HepG2 (cell line): Measurements from ENCODE around the gene CACNA1C. TPM values are rescaled to one million over a fixed set of nuclear protein-coding genes. Genes with fewer than 3 reads are reported as not detected.

Source experiments
- ATAC-seq: fragments of 200-7000 bp; cut with Tn5 transposase; 3 replicates; pipeline ENCODE4 v1.9.1; 2020; ENCODE audit warnings: mild to moderate bottlenecking, moderate library complexity
- BruUV-seq: library from RNA; stranded (reverse); fragments of 400-500 nt; replicated peaks from 2 replicates; lab custom pipeline; 2021; lab: Mats Ljungman, UMichigan
- CTCF ChIA-PET: fragments of 300-600 bp; formaldehyde crosslinking; extraction: SDS; loops from one replicate; lab custom pipeline; 2021; ENCODE audit warnings: low total read pairs, inconsistent platforms, low intra/inter-chr PET ratio; lab: Yijun Ruan, JAX
- POLR2A ChIA-PET: fragments of 350-600 bp; sonication (Branson Sonifier 250); formaldehyde crosslinking; loops from one replicate; lab custom pipeline; 2020; ENCODE audit warnings: antibody characterized with exemption, inconsistent platforms; lab: Yijun Ruan, JAX
- DNase-seq: peaks from one replicate; pipeline ENCODE4 v3.0.0-alpha.2; 2015; ENCODE audit warnings: low spot score
- FAIRE-seq: peaks from 3 replicates; lab custom pipeline; 2011; peaks lifted over from hg19 to GRCh38; lab: Jason Lieb, UNC
- H2AFZ ChIP-seq: one replicate; pipeline ENCODE4 v1.6.1; 2011; ENCODE audit warnings: low read length, inconsistent platforms
- H3K27ac ChIP-seq: fragments of 300-600 bp; 3 replicates; pipeline ENCODE4 v1.8.0; 2011; ENCODE audit warnings: mixed run types, mild to moderate bottlenecking, mixed read lengths, low read length, inconsistent platforms; ENCODE audit not compliant: insufficient read depth; ENCODE audit errors: extremely low read length
- H3K27me3 ChIP-seq, 2 experiments: fragments of 200-600 bp in 1 of 2; 2 replicates in 1 of 2; 3 replicates in 1 of 2; pipeline versions ENCODE4 v1.6.0 to v1.8.0; 2011; ENCODE audit warnings: low read length in 2 of 2, mild to moderate bottlenecking in 2 of 2, moderate library complexity in 2 of 2, inconsistent platforms in 1 of 2; ENCODE audit not compliant: insufficient read depth in 2 of 2, control insufficient read depth in 1 of 2
- H3K36me3 ChIP-seq, 2 experiments: fragments of 200-600 bp in 1 of 2; replicated peaks in 1 of 2; 2 replicates in 1 of 2; 3 replicates in 1 of 2; pipeline versions ENCODE4 v1.5.1 to v1.8.0; 2011; ENCODE audit warnings: low read length in 2 of 2, inconsistent platforms in 1 of 2; ENCODE audit not compliant: insufficient read depth in 2 of 2, control insufficient read depth in 1 of 2
- H3K4me1 ChIP-seq: 2 replicates; pipeline ENCODE4 v1.5.1; 2012; ENCODE audit warnings: low read length, inconsistent platforms; ENCODE audit not compliant: insufficient read depth
- H3K4me2 ChIP-seq: 2 replicates; pipeline ENCODE4 v1.6.0; 2011; ENCODE audit warnings: low read depth, low read length, inconsistent platforms
- H3K4me3 ChIP-seq, 3 experiments: fragments of 200-600 bp in 1 of 3; sonication (generic), shearing (Covaris generic) in 1 of 3; replicated peaks in 1 of 3; 2 replicates each; pipeline ENCODE4 v1.5.1; 2011 to 2016; ENCODE audit warnings: low read length in 3 of 3, inconsistent platforms in 2 of 3, low read depth in 2 of 3, mild to moderate bottlenecking in 2 of 3, control low read depth in 1 of 3, mixed read lengths in 1 of 3; ENCODE audit not compliant: insufficient read depth in 1 of 3
- H3K79me2 ChIP-seq: one replicate; pipeline ENCODE4 v1.6.1; 2011; ENCODE audit warnings: low read length, inconsistent platforms; ENCODE audit not compliant: insufficient read depth
- H3K9ac ChIP-seq: 2 replicates; pipeline ENCODE4 v1.6.0; 2011; ENCODE audit warnings: mild to moderate bottlenecking, low read depth, low read length, inconsistent platforms; ENCODE audit not compliant: insufficient read depth
- H3K9me3 ChIP-seq: 2 replicates; pipeline ENCODE4 v1.5.1; 2012; ENCODE audit warnings: mild to moderate bottlenecking, low read length
- H4K20me1 ChIP-seq: 2 replicates; pipeline ENCODE4 v1.6.0; 2011; ENCODE audit warnings: inconsistent platforms, mild to moderate bottlenecking, low read length, moderate library complexity; ENCODE audit not compliant: insufficient read depth
- ATF7 ChIP-seq, 2 experiments: fragments of 450-650 bp in 1 of 2; sonication (generic) in 1 of 2; formaldehyde crosslinking in 1 of 2; IDR thresholded peaks; 2 replicates each; pipeline versions ENCODE4 v1.4.0 to v1.6.1; 2016 to 2020; ENCODE audit warnings: antibody characterized with exemption in 1 of 2, mild to moderate bottlenecking in 1 of 2, missing genetic modification reagents in 1 of 2
- BRD4 ChIP-seq: sonication (generic); formaldehyde crosslinking; IDR thresholded peaks from 2 replicates; pipeline ENCODE4 v1.4.0; 2020; ENCODE audit warnings: missing genetic modification reagents
- CCDC6 ChIP-seq: sonication (generic); formaldehyde crosslinking; IDR thresholded peaks from 2 replicates; pipeline ENCODE4 v1.8.1; 2022; ENCODE audit warnings: mild to moderate bottlenecking, missing genetic modification reagents, moderate library complexity
- CEBPG ChIP-seq: IDR thresholded peaks from 2 replicates; pipeline ENCODE4 v1.6.1; 2016
- GMEB2 ChIP-seq: IDR thresholded peaks from 2 replicates; pipeline ENCODE4 v1.6.1; 2016; ENCODE audit warnings: missing biosample characterization, missing genetic modification reagents, low read depth
- MAF1 ChIP-seq: sonication (generic); formaldehyde crosslinking; IDR thresholded peaks from 2 replicates; pipeline ENCODE4 v1.5.0; 2020; ENCODE audit warnings: missing genetic modification reagents, borderline replicate concordance
- PAX8 ChIP-seq: sonication (generic); formaldehyde crosslinking; IDR thresholded peaks from 2 replicates; pipeline ENCODE4 v1.8.0; 2022; ENCODE audit warnings: mild to moderate bottlenecking, missing genetic modification reagents, borderline replicate concordance
- RAD21 ChIP-seq: fragments of 450-650 bp; formaldehyde crosslinking; IDR thresholded peaks from 2 replicates; pipeline ENCODE4 v1.5.0; 2020; ENCODE audit warnings: mild to moderate bottlenecking
- RCOR2 ChIP-seq: IDR thresholded peaks from 2 replicates; pipeline ENCODE4 v1.6.1; 2016; ENCODE audit warnings: missing biosample characterization, missing genetic modification reagents
- RXRA ChIP-seq: sonication (generic); formaldehyde crosslinking; IDR thresholded peaks from 2 replicates; pipeline ENCODE4 v1.5.1; 2020; ENCODE audit warnings: missing genetic modification reagents
- TCF12 ChIP-seq, 2 experiments: fragments of 450-650 bp in 1 of 2; sonication (generic) in 1 of 2; formaldehyde crosslinking in 1 of 2; IDR thresholded peaks; 2 replicates each; pipeline versions ENCODE4 v1.6.1 to v1.8.0; 2017 to 2022; ENCODE audit warnings: antibody characterized with exemption in 1 of 2, mild to moderate bottlenecking in 1 of 2, missing genetic modification reagents in 1 of 2, moderate library complexity in 1 of 2
- TCF7L2 ChIP-seq: IDR thresholded peaks from 2 replicates; pipeline ENCODE4 v1.6.1; 2011; ENCODE audit warnings: mild to moderate bottlenecking, low read depth, low read length, moderate library complexity
- TFAP4 ChIP-seq: sonication (generic); IDR thresholded peaks from 2 replicates; pipeline ENCODE4 v1.6.1; 2016; ENCODE audit warnings: low read depth, borderline replicate concordance
- THAP11 ChIP-seq: IDR thresholded peaks from 2 replicates; pipeline ENCODE4 v1.6.1; 2016; ENCODE audit warnings: missing biosample characterization, missing genetic modification reagents
- ZNF18 ChIP-seq: sonication (generic); formaldehyde crosslinking; IDR thresholded peaks from 2 replicates; pipeline ENCODE4 v1.8.0; 2022; ENCODE audit warnings: mild to moderate bottlenecking, missing genetic modification reagents; ENCODE audit not compliant: insufficient replicate concordance
- ZNF24 ChIP-seq: fragments of 450-650 bp; IDR thresholded peaks from 2 replicates; pipeline ENCODE4 v1.6.1; 2017; ENCODE audit warnings: antibody characterized with exemption, mild to moderate bottlenecking
- ZNF34 ChIP-seq: sonication (generic); formaldehyde crosslinking; IDR thresholded peaks from 2 replicates; pipeline ENCODE4 v1.4.0; 2020; ENCODE audit warnings: mild to moderate bottlenecking, missing genetic modification reagents, borderline replicate concordance
- ZNF562 ChIP-seq: sonication (generic); formaldehyde crosslinking; IDR thresholded peaks from 2 replicates; pipeline ENCODE4 v1.8.0; 2022; ENCODE audit warnings: missing genetic modification reagents, borderline replicate concordance
- ZNF569 ChIP-seq: sonication (generic); formaldehyde crosslinking; IDR thresholded peaks from 2 replicates; pipeline ENCODE4 v1.5.0; 2020; ENCODE audit warnings: mild to moderate bottlenecking, missing genetic modification reagents, moderate library complexity, borderline replicate concordance
- ZNF615 ChIP-seq: sonication (generic); formaldehyde crosslinking; IDR thresholded peaks from 2 replicates; pipeline ENCODE4 v1.5.0; 2020; ENCODE audit warnings: mild to moderate bottlenecking, missing genetic modification reagents, borderline replicate concordance
- ZNF816 ChIP-seq: sonication (generic); formaldehyde crosslinking; IDR thresholded peaks from 2 replicates; pipeline ENCODE4 v1.8.0; 2022; ENCODE audit warnings: missing genetic modification reagents, mild to moderate bottlenecking, borderline replicate concordance
- WGBS: methylation state at CpG from one replicate; pipeline ENCODE4 v1.1.6; 2017; ENCODE audit warnings: low lambda C conversion rate; 5-methylcytosine and 5-hydroxymethylcytosine counted together
- in situ Hi-C: cut with HindIII; loops from 2 replicates; pipeline ENCODE4 v1.10.0; 2017; ENCODE audit warnings: low pct_unique_long_range_greater_than_20kb; ENCODE audit not compliant: extremely low pct_ligation_motif_present
- intact Hi-C: fragments of 100-400 bp; cut with micrococcal nuclease; formaldehyde crosslinking; loops from one replicate; pipeline ENCODE4 v1.10.0; 2022; ENCODE audit not compliant: unreplicated experiment
- polyA plus RNA-seq, 8 experiments: library from polyadenylated mRNA; depleted of rRNA in 3 of 8; stranded (reverse) in 7 of 8; unstranded in 1 of 8; fragments of >200 nt; fragmentation: Illumina TruSeq in 4 of 8; extraction: Trizol in 4 of 8; gene quantifications; 2 replicates each; pipeline versions ENCODE4 v1.2.1 to v1.2.3, GENCODE V29; 2011 to 2016; ENCODE audit warnings: low read depth in 4 of 8, missing spikeins in 1 of 8, mixed read lengths in 1 of 8; ENCODE audit not compliant: insufficient read depth in 1 of 8
- total RNA-seq, 5 experiments: library from RNA; depleted of rRNA; stranded (reverse); fragments of >200 nt; fragmentation: Illumina TruSeq; extraction: Trizol; gene quantifications; 2 replicates each; pipeline ENCODE4 v1.2.3, GENCODE V29; 2016; ENCODE audit warnings: low read depth in 1 of 5

Gene CACNA1C
- total and polyA plus RNA-seq, 2 of the 13 experiments (the other 11 are each of a cell fraction or from before 2014, with no cell fraction given): not detected

- intact Hi-C loops: loop anchor here (5.0 kb wide), 1 partner anchor 238 kb away; no protein-coding TSS in a partner anchor
- Histone ChIP-seq H3K27me3 (peaks cover 3 to 61% of the 10 kb centered on the region in 2 experiments; a peak in 4 of 5 replicates), H3K9ac (no peak overlapping the region), H3K27ac (no peak overlapping the region), H2AFZ (peak overlapping the region; percentile 6), H3K9me3 (no peaks in the 10 kb centered on the region), H4K20me1 (no peaks in the 10 kb centered on the region), H3K4me3 (peak overlapping the region; percentile 6 to 65 (median 18)), H3K4me2 (peak overlapping the region; percentile 65), H3K36me3 (no peaks in the 10 kb centered on the region), H3K4me1 (peaks cover 13% of the 10 kb centered on the region), H3K79me2 (no peaks in the 10 kb centered on the region)
- DNase-seq (peak; percentile 50), ATAC-seq (peak; percentile 98), FAIRE-seq (no peak)
- in situ Hi-C loops: loop anchor here (10.0 kb wide), 1 partner anchor 230 kb away; no protein-coding TSS in a partner anchor
- no TSS peak for BruUV-seq
- ChIA-PET POLR2A (no interaction called here), CTCF (interaction anchor here (1.2 to 1.9 kb wide), 2 partner anchors 95 to 239 kb away, joined by 4 read pairs; no protein-coding TSS in a partner anchor)
- 20% methylated on average over 26 of the region's 47 CpGs for WGBS
- TF ChIP-seq BRD4 (no peak), RCOR2 (CRISPR knock-in tag) (no peak), THAP11 (CRISPR knock-in tag) (0 out of 2 replicates have a peak, but pooled peaks have one; percentile 33), ZNF615 (CRISPR knock-in tag) (no peak), ZNF18 (CRISPR knock-in tag) (no peak), TCF7L2 (no peak), TFAP4 (no peak), ATF7 (IDR thresholded peaks at IDR 0.05) (no peak), ATF7 (CRISPR knock-in tag; IDR thresholded peaks at IDR 0.05) (no peak), ZNF562 (CRISPR knock-in tag) (no peak), ZNF34 (CRISPR knock-in tag) (no peak), ZNF569 (CRISPR knock-in tag) (no peak), RXRA (CRISPR knock-in tag) (no peak), TCF12 (IDR thresholded peaks at IDR 0.05) (no peak), TCF12 (CRISPR knock-in tag; IDR thresholded peaks at IDR 0.05) (no peak), GMEB2 (CRISPR knock-in tag) (no peak), RAD21 (peak; percentile 90), ZNF24 (no peak), PAX8 (CRISPR knock-in tag) (no peak), CEBPG (CRISPR knock-in tag) (no peak), MAF1 (CRISPR knock-in tag) (no peak), ZNF816 (CRISPR knock-in tag) (no peak), CCDC6 (no peak)
Observed at GRCh38 chr12:2034633-2035430, 18.0 kb upstream of the CACNA1C start.
